A549 treated with CORT108297 at 1 μM for 4 hours (cell line): ENCODE results near the gene PRKACG. TPM values are rescaled to one million over a fixed set of nuclear protein-coding genes. Genes with fewer than 3 reads are reported as not detected.

Source experiments
- total RNA-seq: library from RNA; stranded (reverse); fragments of 200-300 nt; extraction: Qiagen RNA extraction; gene quantifications from 5 replicates; pipeline ENCODE4 v1.2.3, GENCODE V29; 2022

The PRKACG gene
- total RNA-seq, result not detected in 5 replicates

GRCh38 chr9:69014013-69014412 lies at the start of gene PRKACG:
PRKACG (minus strand) TSS chr9:69014113; CDS start chr9:69014092, 21 bp downstream.

GRCh38 chr9:69035438-69036308 lies 21.8 kb upstream of the PRKACG start, which contains the start of gene FXN:
FXN (plus strand) TSS chr9:69035752; CDS start chr9:69035783, 31 bp downstream.

Other genes starting within 250 kb of the PRKACG start
- gene FXN, start 21.6 kb upstream of the PRKACG start, total RNA-seq, result 25.3 to 29.8 TPM (median 27.5 TPM) in 5 replicates
- gene TJP2, start 160.2 kb upstream of the PRKACG start, total RNA-seq, result 3.9 to 5.4 TPM (median 5.0 TPM) in 5 replicates